NCI-H82 (cell line): ENCODE measurements around the gene NTRK2.
A peak's percentile ranks its signal among the peaks of the same experiment; 100 is the strongest.

Experiments
- DNase-seq: peaks from one replicate; lab custom pipeline; 2025; lab: John Stamatoyannopoulos, UW

Gene NTRK2

DNA sequence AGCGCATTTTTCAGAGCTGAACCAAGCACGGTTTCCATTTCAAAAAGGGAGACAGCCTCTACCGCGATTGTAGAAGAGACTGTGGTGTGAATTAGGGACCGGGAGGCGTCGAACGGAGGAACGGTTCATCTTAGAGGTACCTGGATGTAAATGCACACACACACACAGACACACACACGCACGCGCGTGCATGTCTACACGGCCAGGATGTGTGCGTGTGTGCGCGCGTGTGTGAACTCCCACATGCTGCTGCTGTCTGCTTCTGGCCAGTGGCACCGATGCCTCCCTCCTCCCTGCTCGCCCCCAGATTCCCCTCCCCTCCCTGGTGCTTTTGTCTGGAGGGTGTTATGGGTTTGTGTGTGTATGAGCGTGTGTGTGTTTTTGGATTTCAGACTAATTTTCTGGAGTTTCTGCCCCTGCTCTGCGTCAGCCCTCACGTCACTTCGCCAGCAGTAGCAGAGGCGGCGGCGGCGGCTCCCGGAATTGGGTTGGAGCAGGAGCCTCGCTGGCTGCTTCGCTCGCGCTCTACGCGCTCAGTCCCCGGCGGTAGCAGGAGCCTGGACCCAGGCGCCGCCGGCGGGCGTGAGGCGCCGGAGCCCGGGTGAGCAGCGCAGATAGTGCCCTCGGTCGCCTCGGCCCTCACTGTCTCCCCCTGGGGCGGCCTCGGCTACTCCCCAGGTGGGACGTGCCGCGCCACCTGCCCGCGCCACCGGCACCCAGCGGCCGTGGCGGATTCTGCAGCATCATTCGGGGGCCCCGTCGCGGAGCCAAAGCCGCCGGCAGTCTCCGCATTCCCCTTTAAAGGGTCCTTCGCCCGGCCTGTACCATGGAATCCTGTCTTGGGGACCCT lies at the start of gene NTRK2:
Gene NTRK2, plus strand, starts transcription at position 442 of the 850 bp plus-strand sequence. CDS start 1,020 bp downstream, outside the sequence.
- peak; percentile 7 for DNase-seq

DNA sequence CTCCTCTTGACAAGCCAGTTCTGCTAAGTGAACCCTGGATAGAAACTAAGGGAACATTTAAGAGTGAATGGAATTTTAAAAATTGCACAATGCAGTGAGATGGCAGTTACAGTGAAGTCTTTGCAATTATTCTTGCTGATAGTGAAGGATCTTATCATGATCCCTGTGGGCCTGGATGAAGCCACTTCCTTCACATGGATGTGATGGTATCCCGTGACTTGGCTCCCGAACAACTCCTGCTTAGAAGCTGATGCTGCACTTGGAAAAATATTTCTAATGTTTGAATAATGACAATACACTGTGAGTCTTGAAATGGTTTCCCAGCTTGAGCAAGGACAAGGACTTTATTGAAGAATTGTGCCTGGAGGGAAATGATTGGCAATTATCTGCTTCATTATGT lies 49.2 kb upstream of the NTRK2 start:
- DNase-seq: no peak

DNA sequence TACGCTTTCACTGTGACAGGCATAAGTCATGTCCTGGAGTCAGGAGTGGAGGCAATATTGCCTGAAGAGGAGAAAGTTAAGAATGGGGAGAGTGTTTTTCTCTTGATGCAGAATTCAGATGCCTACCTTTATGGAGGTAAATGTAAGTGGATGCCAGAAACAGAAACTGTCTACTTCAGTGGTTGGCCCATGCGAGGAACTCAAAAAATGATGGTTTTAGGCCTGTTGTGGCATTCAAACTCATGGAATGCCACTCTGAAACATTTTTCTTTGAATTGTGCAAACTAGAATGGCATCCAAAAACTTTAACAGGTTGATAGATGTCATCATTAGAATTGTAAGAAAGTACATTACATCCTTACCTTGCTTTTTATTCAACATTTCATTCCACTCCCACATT lies 47.7 kb upstream of the NTRK2 start:
- DNase-seq: no peak

DNA sequence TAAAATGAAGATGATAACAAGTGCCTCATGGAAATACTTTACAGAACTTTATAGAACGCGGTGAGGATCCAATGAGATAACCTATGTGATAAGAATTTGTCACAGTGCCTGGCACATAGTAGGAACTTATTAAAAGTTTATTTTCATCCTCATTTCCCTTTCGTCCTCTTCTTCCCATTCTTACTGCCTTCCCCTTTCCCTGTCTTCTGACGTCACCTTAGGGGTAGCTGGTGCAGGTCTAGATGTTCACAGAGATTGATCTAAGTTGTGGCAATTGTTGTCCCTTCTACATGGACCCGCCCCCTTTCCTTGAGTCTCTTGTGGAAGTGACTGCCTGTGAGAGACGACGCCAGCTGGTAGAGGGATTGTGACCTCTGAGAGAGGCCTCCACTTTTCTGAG lies 46.5 kb upstream of the NTRK2 start:
- peak; percentile 3 for DNase-seq

DNA sequence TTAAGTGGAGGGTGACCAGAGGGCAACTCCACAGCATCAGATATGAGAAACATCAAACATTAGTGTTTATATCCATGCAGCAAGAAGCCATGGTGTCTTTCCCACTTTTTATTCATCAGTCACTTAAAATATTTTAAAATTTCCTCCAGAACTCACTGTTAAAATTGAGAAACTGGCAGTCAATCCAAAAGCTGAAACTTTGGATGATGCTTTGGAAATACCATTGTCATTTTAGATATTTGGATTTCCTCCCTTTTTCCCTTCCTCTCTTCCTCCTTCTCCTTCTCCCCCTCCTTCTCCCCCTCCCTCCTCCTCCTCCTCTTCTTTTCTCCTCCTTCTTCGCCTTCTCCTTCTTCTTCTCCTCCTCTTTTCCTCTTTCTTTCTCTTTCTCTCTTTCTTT lies 33.1 kb upstream of the NTRK2 start:
- no peak for DNase-seq

DNA sequence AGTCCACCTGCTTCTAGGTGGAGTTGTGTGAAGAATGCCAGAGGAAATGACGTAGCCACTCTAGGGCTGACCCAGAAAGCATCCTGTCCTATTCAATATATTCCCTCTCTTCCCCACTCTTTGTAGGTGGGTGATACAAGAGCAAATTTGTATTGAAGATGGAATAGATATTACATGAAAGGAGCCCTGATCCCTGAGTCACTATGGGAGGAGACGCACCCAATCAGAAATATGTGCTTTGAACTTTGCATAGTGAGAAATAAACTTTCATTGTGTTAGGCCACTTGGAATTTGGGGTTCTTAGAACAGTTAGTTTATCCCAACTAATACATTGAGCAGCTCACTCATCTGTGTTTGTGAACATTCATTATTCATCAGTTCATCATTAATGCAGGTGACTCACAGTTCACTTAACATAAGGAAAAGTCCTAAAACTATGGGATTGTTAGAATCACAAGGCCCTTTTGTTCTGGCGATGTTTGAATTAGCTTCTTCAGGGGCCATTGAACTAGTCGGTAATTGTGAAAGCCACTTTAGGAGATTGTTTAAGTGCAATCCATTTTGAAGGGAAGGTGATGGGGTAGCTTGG lies 26.9 kb upstream of the NTRK2 start:
- DNase-seq: no peak

DNA sequence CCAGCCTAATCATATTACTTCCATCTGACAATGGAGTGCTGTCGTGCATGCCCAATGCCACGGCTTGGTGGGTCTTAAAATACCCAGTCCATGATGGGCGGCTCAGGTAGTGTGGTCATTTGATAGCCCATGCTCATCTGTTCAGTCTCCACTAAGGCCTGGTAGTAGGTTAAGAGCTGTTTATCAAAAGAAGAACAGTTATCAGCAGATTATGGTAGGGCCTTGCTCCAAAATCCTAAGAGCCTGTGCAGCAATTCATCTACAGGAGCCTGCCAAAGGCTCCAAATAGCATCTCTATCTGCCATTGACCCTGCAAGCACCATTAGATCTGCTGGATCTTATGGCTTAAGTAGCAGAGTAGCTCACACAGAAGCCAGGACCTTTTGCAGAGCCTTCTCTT lies 21.8 kb upstream of the NTRK2 start:
- DNase-seq: no peak

DNA sequence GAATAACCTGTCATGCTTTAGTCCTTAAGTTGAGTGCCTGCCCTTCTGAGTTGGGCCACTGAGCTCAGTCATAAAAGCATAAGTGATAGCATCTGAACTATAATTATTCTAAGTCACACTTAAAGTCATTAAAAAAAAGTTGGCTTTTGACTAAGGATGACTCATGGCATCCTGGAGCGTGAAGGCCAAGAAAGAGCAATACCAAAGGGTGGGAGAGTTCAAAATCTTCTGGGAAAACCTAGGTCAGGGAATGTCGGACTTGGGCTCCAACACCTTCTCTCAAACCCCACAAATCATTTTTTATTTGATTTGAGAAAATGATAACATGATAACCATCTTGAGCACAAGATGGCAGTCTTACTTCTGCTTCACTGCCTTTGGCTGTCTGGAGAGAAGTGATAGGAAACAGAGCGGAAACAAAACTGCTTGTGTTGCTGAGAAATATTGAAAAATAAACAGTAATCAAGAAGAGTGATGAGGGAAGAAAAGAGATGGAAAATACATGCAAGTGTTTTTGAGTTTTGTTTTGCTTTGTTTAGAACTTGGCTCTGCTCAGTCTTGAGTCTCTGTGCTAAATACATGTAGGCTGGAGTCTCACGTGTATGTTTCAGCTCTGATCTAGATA lies 16.9 kb upstream of the NTRK2 start:
- DNase-seq: no peak

DNA sequence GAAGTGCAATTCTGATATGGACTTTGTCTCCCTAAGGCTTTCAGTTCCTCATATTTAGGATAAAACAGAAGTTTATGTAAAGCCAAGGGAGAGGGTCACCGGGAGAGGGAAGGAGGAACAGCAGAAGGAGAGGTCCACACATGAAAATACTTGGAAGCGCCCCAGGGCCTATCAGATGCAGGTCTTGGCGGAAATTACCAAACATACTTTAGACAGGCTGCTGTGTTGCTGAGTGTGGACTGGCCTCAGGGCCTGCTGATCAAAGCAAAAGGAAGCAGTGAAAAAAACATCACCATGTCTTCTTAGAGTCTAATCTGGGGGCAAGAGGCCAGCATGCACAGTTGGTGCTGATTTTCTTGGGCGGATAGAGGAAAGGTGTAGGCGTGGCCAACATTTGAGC lies 14.1 kb upstream of the NTRK2 start:
- no peak for DNase-seq

DNA sequence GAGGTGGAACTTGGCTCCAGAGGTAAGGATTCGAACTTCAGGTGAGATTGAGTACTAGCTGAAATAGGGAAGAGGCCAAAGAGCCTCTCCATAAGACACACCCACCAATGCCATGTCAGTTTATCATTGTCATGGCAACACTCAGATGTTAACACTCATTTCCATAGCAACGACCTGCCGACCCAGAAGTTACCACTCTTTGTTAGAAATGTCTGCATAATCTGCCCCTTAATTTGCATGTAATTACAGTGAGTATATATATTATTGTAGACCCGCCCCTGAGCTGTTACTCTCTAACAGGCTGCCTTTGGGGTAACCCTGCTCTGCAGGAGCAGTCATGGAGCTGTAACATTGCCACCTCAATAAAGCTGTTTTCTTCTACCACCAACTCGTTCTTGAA lies 10.2 kb upstream of the NTRK2 start:
- no peak for DNase-seq

DNA sequence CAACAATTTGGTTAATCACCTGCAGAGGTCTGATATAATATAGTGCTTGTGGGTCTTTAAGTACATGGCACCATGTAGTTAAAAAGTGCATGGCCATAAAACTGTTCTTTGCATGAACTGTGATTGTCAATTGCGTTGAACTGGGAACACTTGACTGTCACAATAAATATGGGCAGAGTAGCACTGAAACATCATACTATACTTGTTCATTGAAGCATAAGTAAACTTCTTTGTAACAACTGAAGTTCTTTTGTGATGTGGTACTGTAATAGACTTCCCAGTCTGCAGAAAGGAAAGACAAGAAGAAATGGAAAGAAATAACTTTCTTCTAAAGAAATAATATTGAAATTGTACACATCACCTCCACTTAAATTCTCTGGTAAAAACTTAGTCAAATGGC lies 9.8 kb upstream of the NTRK2 start:
- DNase-seq: no peak

DNA sequence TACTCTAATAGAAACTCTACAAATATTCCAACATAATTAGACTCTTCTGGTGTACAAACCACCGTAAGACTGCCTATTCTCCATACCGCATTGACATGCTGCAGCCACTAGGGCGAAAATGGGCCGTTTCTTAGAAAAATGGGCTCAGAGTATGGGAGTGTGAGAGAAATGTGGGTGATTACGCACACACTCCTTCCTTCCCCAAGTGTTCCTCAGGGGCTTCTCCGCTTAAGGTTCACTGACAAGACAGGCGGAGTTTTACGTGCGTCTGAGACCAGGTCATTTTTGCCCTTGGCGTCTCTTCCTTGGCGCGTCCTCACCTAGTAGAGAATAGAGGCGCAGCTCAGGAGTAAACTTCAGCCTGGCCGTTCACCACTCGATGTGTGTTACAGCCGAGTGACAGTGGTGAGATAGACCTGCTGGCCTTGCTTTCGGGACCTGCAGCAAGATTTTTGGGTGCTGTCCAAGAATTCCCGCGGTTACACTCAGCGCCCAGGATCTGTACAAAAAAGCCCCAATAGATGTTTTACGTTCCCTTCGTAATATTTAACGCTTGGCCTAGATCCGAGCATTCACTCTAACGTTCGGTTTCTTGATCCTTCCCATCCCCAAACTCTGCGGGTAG lies 1.8 kb upstream of the NTRK2 start:
- DNase-seq: peak; percentile 8

DNA sequence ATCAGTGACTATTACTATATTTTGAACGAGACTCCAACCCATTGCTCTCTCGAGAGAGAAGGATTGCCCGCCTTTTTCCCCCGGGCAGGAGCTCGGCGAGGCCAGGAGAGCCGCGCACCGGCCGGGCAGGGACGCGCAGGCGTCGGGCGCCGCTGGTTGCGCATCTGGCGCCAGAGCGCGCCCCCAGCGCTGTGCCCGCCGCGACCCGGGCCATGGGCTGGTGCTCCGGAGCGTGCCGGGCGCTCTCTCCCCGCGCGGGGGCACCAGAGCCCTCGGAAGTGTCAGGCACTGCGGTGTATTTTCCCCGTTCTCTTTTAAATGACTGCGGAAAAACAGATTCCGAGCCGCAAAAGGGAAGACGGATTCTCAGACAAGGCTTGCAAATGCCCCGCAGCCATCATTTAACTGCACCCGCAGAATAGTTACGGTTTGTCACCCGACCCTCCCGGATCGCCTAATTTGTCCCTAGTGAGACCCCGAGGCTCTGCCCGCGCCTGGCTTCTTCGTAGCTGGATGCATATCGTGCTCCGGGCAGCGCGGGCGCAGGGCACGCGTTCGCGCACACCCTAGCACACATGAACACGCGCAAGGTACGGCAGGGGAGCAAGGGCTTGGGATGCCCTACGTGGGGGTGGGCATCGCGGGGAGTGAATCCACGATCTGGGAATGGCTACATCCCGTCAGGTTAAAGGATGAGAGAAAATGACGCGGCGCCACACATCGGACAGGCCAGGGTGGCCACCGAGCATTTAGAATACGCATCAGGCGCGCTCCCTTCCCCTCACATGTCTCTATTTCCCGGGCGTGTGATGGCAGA lies 1.1 kb upstream of the NTRK2 start:
- DNase-seq: peak; percentile 70

DNA sequence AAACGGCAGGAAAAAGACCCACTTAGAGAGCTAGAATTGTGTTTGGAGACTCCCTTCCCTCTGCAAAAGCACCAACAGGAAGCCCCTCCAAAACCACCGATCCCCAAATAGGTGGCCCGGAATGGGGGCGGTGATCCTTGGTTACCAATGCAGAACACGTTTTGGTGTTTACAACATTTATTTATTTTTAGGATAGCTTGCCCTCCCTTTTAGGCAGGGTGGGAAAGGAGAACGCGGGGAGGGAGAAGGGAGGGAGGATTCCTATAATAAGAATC lies 579 bp upstream of the NTRK2 start:
- DNase-seq: no peak

DNA sequence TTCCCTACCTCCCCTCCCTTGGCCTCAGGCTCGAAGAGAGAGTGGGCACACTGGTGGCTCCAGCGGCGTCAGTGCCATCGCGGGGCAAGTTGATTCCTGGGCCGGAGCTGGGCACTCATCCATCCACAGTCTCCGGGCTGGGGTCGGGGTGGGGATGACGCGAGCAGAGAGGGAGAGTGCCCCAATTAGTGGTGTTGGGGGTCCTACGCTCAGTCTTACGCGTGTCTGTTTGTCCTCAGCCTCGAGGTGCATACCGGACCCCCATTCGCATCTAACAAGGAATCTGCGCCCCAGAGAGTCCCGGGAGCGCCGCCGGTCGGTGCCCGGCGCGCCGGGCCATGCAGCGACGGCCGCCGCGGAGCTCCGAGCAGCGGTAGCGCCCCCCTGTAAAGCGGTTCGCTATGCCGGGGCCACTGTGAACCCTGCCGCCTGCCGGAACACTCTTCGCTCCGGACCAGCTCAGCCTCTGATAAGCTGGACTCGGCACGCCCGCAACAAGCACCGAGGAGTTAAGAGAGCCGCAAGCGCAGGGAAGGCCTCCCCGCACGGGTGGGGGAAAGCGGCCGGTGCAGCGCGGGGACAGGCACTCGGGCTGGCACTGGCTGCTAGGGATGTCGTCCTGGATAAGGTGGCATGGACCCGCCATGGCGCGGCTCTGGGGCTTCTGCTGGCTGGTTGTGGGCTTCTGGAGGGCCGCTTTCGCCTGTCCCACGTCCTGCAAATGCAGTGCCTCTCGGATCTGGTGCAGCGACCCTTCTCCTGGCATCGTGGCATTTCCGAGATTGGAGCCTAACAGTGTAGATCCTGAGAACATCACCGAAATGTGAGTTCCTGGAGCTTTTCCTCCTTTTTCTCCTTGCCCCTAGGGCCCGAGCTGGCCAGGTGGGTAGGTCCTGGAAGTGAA lies 861 bp downstream of the NTRK2 start:
- peak; percentile 19 for DNase-seq

DNA sequence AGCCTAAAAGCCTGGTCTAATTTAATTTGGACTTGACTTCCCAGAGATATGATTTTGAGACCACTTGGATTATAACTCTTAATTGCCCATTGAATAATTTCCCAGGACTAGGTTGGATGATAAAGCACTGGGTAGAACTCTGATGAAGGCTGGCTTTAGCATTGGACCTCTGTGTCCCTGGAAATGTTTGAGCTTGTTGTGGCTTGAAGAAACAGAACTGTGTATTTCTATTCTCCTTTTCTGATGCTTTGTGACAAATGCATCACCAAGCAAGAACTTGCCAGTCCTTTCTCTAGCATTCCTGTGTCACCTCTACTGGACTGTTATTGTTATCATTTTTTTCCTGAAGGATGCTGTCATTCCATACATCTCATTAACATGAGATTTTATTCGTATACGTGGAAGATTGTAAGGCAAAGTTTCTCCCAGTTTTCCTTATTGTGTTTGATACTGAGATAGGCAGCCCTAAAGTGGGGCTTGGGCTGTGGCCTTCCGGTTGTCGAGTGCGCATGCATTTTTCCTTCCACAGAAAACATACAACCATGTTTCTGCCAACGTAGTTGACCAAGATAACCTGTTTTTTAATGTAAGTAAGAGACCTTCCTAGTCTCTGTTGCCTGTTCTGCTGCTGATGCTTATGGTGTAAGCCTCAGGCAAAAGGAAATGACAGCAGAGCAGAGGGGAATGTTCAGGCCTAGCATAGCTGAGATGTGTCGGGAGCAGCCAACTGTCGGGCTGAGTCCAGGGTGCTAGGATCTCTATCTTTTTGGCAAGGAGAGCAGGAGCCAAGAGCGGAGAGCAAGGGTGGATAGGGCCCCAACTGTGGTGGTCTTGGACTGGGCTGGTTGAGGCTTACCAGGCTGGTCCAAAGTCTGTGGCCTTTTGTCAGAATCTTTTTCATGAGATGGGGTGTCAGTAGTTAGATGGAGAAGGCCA lies 2.3 kb downstream of the NTRK2 start:
- DNase-seq: no peak

DNA sequence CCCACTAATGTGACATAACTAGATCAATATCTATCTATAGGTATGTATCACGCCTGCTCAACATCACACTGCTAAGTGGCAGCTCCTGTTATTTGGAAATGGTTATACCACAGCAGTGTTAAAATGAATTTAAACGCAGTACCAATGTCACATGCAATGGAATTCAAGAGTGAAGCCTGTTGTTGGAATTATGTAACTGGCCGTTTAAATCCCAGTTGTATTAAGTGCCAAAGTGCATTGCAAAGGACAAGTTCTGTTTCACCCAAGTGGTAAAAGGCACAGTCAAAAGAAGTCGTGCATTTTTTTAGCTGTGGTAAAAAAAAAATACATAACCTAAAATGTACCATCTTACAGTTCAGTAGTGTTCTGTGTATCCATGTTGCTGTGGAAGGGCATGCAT lies 4.3 kb downstream of the NTRK2 start:
- DNase-seq: no peak

DNA sequence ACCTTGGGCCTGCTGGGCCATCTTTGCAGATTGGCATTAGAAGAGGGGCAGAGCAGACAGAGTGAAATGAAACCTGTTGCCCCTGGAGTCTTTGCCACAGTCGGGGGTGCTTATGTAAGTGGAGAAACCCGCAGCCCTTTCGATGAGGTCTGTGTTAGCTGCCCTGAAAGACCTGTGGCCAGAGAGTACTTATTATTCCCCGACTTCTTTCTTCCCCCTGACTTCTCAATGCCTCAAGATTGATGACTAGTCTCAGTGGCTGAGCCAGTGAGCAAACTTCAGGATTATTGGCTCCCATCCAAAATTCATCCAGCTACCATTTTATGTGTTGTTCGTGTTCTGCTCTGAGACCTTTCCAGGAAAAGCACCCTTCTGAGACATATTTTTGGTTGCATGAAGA lies 7.6 kb downstream of the NTRK2 start:
- DNase-seq: peak; percentile 1

DNA sequence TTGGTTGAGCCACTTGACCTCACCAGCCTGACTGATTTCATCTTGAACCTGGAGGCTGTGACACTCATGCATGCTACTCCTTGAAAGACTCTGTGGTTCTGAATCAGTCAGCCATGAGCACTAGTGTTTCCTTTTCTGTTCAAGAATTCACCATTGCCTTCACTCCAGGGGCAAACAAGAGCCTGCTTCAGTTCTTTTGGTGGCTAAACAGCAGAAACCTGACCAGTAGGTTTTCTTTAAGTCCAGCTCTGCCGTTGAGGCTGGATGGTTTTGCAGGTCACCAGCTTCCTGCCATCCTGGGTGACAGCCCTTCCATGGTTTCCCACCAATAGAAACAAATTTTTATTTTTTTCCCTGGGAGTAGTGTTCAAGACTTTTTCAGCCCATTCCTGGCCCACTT lies 10.0 kb downstream of the NTRK2 start:
- DNase-seq: no peak
